GM19099 (cell line): ENCODE results near the gene ZNF749.

Experiments
- POLR2A ChIP-seq: IDR thresholded peaks from 3 replicates; pipeline ENCODE4 v1.6.1; 2011; ENCODE audit warnings: low read depth; ENCODE audit not compliant: insufficient read length; ENCODE audit errors: extremely low read depth

The ZNF749 gene

DNA sequence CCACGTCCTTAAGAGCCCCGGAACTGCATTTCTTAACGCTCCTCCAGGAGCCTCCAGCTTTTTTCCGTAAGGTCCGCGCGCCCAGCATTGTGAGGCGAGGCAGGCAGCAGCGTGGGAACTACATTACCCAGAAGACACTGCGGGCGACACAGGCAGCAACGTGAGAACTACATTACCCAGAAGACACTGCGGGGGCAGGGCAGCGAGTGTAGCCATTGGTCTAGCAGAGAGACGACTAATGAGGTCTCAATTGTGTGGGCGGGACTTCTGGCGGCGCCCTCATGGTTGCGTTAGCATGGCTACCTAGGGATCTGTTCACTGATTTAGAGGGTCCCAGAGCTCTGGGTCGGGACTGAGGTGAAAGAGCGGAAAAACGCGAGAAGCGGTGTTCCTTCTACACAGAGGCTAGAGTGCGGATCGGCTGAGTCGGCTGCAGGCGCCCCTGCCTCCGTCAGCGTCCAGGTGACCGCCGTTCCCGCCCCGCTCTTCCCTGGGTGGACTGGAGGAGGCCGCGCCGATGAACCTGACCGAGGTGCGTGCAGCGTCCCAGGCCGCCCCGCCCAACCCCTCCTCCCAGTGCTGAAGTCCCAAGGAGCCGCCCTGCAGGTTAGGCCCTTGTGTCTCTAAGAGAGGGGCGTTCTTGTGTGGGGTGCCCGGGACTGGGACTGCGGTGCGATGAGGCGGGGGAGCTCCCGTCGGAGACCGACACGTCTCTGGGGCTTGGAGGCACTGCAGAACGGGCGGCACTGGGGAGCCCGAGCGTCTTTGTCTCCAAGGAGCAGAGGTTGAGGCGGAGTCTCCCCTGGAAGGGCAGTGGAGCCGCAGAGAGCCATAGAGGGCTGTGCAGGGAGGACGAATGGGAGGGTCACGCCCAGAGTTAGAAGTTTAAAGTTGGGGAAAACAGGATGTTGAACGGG is at the start of gene ZNF749:
TSS of gene ZNF749 (plus strand) at position 264 of the 917 bp plus-strand sequence. CDS start at position 518, 254 bp downstream.
- TF ChIP-seq POLR2A = peak; percentile 54

DNA sequence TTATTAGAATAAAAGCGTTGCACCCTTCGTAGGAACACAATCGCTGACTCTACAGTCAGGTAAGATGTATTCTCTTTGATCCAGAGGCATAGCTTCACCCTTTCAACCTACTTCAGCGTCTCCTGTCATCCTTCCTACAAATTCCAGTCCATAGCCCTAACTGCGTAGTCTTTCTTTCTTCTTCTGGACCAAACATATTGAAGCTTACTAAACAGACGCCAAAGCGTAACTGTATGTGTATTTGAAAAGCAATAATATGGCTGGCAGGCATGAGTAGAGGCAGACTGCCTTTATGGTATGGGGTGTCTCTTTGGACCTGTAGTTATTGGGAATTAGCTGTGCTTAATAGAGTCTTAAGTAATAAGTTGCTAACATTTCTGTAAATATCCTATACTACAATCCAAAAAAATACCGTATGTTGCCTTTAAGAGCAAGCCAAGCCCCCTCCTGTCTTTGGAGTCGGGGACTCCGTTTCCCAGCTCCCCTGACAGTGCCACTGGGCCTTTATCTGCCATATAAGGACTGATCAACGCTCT is 45.9 kb upstream of the ZNF749 start:
- TF ChIP-seq POLR2A = no peak

DNA sequence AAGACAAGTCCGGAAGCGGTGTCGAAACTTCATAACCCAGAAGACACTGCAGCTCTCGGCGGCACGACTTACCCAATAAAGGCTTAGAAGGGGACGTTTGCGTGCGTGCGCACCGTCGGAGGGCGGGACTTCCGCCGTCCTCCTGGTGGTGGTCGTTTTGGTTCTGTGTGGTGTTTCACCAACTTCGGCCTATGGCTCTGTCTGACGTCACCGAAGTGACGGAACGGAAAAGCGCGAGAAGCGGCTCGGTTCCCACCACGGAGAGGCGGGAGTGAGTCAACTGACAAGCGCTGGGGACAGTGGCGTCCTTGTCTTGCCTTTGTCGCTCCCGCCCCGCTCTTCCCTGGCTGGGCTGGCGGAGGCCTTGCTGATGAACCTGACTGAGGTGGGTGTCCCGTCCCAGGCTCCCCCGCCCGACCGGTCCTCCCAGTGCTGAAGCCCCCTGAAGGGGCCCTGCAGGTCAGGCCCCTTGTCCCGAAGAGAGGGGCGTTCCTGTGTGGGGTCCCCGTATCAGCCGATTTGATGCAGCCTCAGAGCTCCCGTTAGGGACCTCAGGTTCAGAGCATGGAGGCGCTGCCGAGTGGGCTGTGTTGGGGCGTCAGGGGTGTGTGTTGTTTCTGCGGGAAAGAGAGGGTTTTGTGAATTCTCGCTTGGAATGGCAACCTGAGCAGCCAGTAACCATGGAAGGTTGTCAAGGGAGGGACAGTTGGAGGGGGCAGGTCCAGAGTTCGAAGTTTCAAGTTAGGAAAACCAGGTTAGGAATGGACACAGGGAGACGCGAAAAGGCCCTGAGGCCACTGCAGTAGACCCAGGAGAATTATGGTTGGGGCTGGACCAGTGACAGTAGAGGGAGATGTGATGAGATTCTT is 45.2 kb upstream of the ZNF749 start, which contains the start of gene ZNF548:
TSS of gene ZNF548 (plus strand) at position 125 of the 869 bp plus-strand sequence. CDS start at position 371, 246 bp downstream.
- TF ChIP-seq POLR2A = peak; percentile 49

DNA sequence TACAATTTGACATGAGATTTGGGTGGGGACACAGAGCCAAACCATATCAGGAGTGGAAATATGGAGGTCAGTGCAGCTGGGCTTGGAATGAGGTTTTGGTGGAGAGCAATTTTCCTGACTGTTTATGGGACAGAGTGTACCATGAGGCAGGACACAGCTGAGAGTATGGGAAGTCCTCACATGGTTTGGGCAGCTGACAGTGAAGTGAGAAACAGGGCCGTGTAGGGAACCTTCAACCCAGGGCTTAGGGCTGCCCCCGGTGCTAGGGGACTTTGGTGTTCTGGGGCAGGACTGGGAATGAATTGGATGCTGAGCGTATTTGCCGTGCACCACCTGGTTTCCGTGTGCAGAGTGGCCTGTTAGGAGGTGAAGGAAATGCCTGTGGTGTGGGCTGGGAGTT is 39.4 kb upstream of the ZNF749 start:
- no peak for TF ChIP-seq POLR2A

DNA sequence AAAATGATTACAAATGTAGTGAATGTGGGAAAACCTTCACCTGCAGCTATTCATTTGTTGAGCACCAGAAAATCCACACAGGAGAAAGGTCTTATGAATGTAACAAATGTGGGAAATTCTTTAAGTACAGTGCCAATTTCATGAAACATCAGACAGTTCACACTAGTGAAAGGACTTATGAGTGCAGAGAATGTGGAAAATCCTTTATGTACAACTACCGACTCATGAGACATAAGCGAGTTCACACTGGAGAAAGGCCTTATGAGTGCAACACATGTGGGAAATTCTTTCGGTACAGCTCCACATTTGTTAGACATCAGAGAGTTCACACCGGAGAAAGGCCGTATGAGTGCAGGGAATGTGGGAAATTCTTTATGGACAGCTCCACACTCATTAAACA is 36.3 kb upstream of the ZNF749 start:
- no peak for TF ChIP-seq POLR2A

DNA sequence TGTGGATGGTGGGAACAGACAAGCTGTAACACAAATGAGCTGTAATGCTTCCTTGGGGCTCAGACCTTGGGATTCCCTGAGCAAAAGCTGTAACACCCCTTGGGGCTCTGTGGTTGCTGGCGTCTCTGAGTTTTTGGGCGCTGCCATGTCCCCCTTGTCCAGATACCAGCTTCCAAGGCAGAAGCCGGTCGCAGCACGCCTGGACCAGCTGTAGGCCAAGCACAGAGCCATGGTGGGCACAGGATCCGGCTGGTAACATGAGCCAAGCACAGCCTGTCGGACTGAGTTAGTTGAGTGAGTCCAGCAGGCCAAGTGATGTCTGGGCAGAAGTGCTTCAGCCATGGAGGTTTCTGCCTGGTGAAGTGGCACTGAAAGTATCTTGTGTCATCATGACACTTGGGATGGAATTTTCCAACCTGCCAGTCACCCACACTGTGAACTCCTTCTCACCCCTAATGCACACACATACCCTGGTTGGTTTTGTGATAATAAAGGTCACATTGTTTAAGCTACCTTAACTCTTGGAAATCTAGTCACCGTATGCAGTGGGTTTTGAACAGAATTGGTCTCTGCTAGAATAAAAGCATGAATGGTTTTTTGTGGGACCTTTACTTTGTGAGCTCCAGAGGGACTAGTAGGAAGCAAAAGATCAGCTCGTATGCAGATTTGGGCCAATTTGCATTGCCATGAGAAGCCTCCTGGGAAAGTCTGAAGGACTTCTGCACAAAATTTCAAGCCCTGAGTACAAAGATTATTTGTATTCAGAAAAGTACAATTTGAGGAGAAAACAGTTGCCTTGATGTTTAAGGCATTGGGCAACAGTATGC is 31.2 kb upstream of the ZNF749 start:
- no peak for TF ChIP-seq POLR2A

DNA sequence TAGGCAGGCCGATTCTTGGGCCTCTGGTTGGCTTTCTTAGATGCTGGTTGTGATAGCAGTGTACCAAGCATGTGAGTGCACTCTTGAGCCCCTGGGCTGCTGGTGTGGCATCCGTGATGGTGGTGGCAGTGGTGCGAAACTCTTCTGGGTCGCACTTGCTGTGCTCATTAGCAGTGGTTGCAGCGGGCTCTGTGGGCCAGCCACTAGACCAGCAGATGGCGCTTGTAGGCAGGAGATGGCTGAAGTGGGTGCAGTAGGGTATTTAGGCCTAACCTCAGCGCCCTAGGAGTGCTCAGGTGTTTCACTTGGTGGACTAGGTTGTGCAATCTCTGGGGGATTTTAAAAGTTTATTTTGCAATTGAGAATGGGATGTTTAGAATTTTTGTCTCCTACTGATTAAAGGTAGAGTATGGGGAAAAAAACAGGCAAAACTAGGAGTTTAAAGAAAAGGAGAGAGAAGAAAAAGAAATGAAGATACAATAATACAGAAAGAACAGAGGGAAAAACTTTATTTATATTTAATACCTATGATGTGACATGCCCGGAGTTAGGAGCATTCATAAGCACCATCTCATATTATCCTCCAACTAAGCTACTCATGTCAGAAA is 28.5 kb upstream of the ZNF749 start:
- no peak for TF ChIP-seq POLR2A

DNA sequence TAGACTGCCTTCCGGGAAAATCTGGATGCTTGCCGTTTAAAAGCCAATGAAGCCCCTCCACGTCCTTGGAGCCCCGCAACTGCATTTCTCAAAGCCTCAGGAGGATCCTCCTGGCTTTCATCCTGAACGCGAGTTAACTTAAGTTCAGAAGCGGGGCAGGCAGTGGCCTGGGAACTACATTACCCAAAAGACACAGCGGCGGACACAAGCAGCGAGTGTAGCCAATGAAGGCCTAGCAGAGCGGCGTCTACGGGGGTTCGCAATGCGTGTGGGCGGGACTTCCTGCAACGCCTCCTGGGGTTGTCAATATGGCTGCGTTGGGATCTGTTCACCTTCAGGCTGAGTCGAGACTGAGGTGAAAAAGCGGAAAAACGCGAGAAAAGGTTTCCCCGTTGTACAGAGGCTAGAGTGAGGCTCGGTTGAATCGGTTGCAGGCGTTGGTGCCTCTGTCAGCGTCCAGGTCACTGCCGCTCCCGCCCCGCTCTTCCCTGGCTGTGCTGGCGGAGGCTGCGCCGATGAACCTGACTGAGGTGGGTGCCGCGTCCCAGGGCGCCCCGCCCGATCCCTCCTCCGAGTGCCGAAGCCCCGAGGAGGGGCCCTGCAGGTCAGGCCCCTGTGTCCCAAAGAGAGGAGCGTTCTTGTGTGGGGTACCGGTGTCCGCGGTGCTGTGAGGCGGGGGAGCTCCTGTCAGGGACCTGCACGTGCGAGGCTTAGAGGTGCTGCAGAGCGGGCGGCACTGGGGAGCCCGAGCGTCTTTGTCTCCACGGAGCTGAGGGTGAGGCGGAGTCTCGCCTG is 24.1 kb upstream of the ZNF749 start, which contains the start of gene ZNF17:
TSS of gene ZNF17 (plus strand) at position 285 of the 795 bp plus-strand sequence. CDS start 2,455 bp downstream, outside the sequence.
- peak; percentile 66 for TF ChIP-seq POLR2A

DNA sequence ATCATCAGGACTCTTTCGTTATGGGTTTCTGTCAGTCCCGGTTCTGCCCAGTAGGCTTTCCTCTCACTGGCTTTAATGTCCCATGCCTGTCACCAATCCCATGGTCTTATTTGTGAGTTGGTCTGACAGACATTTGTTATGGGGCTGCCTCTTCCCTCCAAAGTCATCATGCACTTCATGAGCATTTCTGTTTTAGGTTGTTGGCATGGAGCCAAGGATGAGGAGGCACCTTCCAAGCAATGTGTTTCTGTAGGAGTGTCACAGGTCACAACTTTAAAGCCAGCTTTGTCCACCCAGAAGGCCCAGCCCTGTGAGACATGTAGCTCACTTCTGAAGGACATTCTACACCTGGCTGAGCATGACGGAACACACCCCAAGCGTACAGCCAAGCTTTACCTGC is 15.7 kb upstream of the ZNF749 start:
- TF ChIP-seq POLR2A = no peak

DNA sequence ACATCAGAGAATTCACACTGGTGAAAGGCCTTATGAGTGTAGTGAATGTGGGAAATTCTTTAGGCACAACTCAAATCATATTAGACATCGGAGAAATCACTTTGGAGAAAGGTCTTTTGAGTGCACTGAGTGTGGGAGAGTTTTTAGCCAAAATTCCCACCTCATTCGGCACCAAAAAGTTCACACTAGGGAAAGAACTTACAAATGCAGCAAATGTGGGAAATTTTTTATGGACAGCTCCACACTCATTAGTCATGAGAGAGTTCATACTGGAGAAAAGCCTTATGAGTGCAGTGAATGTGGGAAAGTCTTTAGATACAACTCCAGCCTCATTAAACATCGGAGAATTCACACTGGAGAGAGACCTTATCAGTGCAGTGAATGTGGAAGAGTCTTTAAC is 14.1 kb upstream of the ZNF749 start:
- TF ChIP-seq POLR2A = no peak

DNA sequence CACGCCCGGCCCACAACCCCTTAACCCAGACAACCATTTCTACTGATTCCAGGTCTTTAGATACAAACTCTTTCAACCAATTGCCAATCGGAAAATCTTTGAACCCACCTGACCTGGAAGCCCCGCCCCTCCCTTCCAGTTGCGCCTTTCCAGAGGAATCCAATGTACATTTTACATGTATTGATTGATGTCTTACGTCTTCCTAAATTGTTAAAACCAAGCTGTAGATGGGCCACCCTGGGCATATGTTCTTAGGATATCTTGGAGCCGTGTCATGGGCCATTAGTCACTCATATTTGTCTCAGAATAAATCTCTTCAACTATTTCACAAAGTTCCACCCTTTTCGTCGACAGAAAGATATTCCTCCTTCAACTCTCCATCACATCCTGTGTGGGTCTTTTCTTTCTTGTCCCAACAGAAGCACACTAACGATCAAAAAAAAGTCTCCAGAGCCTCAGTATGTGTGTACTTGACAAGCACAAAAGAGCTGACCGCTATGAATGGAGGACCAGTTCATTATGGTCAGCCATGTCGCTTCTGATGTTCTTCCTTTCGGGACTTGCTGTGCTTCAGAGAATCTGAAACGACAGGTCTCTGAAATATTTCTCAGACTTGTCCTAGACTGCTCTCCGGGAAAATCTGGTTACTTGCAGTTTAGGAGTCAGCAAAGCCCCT is 601 bp upstream of the ZNF749 start:
- no peak for TF ChIP-seq POLR2A

DNA sequence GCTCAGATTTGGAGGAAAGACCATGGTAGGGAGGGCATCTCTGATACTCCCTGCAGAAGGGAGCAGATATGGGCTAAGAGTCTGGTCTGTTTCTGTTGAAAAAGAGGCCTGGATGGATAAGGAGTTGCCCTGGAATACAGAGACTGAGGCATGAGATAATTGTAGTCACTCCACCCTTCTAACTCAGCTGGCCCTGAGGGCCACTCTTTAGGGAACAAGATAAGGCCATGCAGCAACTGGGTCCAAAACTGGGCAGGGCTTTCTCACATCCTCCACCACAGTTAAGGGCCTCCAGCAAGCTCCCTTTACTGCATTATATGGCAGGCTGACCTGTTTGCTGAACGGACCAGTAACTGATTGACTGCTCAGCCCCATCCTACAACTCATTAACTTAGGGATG is 1.3 kb downstream of the ZNF749 start:
- no peak for TF ChIP-seq POLR2A

DNA sequence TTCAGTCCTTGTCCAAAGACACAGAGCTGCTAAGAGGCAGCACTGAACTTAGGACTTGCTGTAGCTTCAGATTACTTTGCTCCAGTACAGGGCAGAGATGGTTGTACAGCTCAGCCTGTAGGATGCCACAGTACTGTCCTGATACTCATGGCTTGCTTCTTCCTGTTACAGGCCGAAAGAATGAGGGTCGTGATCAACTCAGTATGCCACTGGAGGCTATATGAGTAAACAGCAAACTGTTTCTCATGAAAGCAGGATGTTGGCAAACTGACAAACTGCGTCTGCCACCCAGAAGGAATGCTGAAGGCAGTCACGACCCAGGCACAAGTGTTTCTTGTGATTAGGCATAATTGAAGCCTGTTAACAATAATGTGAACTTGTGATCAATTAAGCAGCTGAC is 2.8 kb downstream of the ZNF749 start:
- TF ChIP-seq POLR2A = no peak

DNA sequence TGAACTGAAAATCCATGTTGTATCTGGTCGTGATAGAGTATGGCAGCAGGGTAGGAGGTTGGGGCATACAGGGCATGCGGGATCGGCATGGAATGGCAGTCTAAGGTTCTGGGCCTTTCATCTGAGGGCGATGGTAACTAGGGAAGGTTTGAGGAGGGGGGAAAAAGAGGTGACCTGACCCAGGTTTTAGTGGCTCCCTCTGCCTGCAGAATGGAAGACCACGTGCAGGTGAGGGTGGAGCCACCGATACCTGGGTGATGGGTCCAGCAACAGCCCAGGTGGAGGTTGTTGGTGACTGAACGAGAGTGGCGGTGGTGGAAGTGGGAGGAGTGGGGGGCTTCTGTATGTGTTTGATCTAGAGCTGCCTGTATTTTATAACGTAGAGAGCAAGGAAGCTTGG is 3.8 kb downstream of the ZNF749 start:
- no peak for TF ChIP-seq POLR2A
